Neural crest cell (in vitro differentiated cells): ENCODE measurements around the gene FAM149A. TPM values are rescaled to one million over a fixed set of nuclear protein-coding genes. Genes with fewer than 3 reads are reported as not detected.

ENCODE experiments used
- DNase-seq: peaks from one replicate; pipeline ENCODE4 v3.0.0; 2021; ENCODE audit warnings: low read depth, mixed read lengths, low spot score
- H3K27ac Mint-ChIP-seq: one replicate; pipeline ENCODE4 v1.8.0; 2021; ENCODE audit warnings: mild to moderate bottlenecking, mixed read lengths; ENCODE audit not compliant: unreplicated experiment
- H3K27me3 Mint-ChIP-seq: 2 replicates; pipeline ENCODE4 v1.8.0; 2021; ENCODE audit warnings: low read depth, mild to moderate bottlenecking, mixed read lengths
- H3K36me3 Mint-ChIP-seq: 2 replicates; pipeline ENCODE4 v1.8.0; 2021; ENCODE audit warnings: low read depth, mild to moderate bottlenecking, mixed read lengths
- H3K4me1 Mint-ChIP-seq: 2 replicates; pipeline ENCODE4 v1.8.0; 2021; ENCODE audit warnings: mixed read lengths
- H3K4me3 Mint-ChIP-seq: one replicate; pipeline ENCODE4 v1.8.0; 2021; ENCODE audit warnings: mild to moderate bottlenecking, mixed read lengths
- H3K9me3 Mint-ChIP-seq: 2 replicates; pipeline ENCODE4 v1.8.0; 2021; ENCODE audit warnings: mixed read lengths
- CTCF ChIP-seq: fragments of 200-600 bp; sonication (generic); conservative IDR thresholded peaks from 2 replicates; pipeline ENCODE4 v1.5.0; 2021; ENCODE audit warnings: antibody characterized with exemption, mild to moderate bottlenecking
- total RNA-seq: library from RNA; stranded (reverse); gene quantifications from 2 replicates; pipeline ENCODE4 v1.2.1, GENCODE V29; 2021

The FAM149A gene
- total RNA-seq, 1 donor from 2014 or later, result 5.6 TPM

GRCh38 chr4:186118582-186118981 lies 14.1 kb downstream of the FAM149A start:
- Mint-ChIP-seq H3K27me3 (peaks cover 19% of the 10 kb centered on the region), H3K36me3 (peaks cover 3% of the 10 kb centered on the region), H3K9me3 (no peaks in the 10 kb centered on the region), H3K4me3 (no peak overlapping the region), H3K4me1 (no peaks in the 10 kb centered on the region), H3K27ac (no peak overlapping the region)
- no peak for DNase-seq
- TF ChIP-seq CTCF, result no peak

- Mint-ChIP-seq H3K36me3 (peaks cover 3% of the 10 kb centered on the region), H3K4me1 (no peaks in the 10 kb centered on the region), H3K9me3 (peaks cover 1% of the 10 kb centered on the region), H3K27me3 (peaks cover 19% of the 10 kb centered on the region), H3K4me3 (no peak overlapping the region), H3K27ac (no peak overlapping the region)
- no peak for DNase-seq
- no peak for TF ChIP-seq CTCF
These were observed 16.6 kb downstream of the FAM149A start for GRCh38 chr4:186121057-186121456.

GRCh38 chr4:186128842-186129241 lies 24.3 kb downstream of the FAM149A start:
- Mint-ChIP-seq H3K27ac (no peak overlapping the region), H3K27me3 (no peaks in the 10 kb centered on the region), H3K36me3 (no peaks in the 10 kb centered on the region), H3K4me3 (no peak overlapping the region), H3K4me1 (peaks cover 21% of the 10 kb centered on the region), H3K9me3 (peaks cover 3% of the 10 kb centered on the region)
- DNase-seq, result no peak
- TF ChIP-seq CTCF, result no peak

GRCh38 chr4:186131935-186132334 lies 27.4 kb downstream of the FAM149A start:
- H3K27me3 Mint-ChIP-seq, result no peaks in the 10 kb centered on the region
- H3K9me3 Mint-ChIP-seq, result no peaks in the 10 kb centered on the region
- no peaks in the 10 kb centered on the region for H3K36me3 Mint-ChIP-seq
- TF ChIP-seq CTCF, result no peak
- H3K27ac Mint-ChIP-seq, result no peak overlapping the region
- peaks cover 21% of the 10 kb centered on the region for H3K4me1 Mint-ChIP-seq
- H3K4me3 Mint-ChIP-seq, result no peak overlapping the region
- no peak for DNase-seq

GRCh38 chr4:186132577-186133242 lies 28.2 kb downstream of the FAM149A start:
- Mint-ChIP-seq H3K9me3 (no peaks in the 10 kb centered on the region), H3K27me3 (no peaks in the 10 kb centered on the region), H3K4me3 (peak overlapping the region; percentile 6), H3K27ac (no peak overlapping the region), H3K36me3 (no peaks in the 10 kb centered on the region), H3K4me1 (peaks cover 21% of the 10 kb centered on the region)
- DNase-seq, result peak; percentile 28
- TF ChIP-seq CTCF, result peak; percentile 55
